Transverse colon (tissue), 4 donors: ENCODE measurements around the gene ELAVL2.

Experiments used
- CTCF ChIP-seq, 5 experiments: fragments of 200-600 bp in 3 of 5; fragments of 450-650 bp in 2 of 5; sonication (generic) in 3 of 5; IDR thresholded peaks; 1 replicate in 2 of 5; 2 replicates in 3 of 5; pipeline ENCODE4 v1.5.1; 2016 to 2017; ENCODE audit warnings: antibody characterized with exemption in 5 of 5, inconsistent platforms in 3 of 5, mild to moderate bottlenecking in 2 of 5, moderate library complexity in 1 of 5
- POLR2A ChIP-seq: fragments of 450-650 bp; IDR thresholded peaks from one replicate; pipeline ENCODE4 v1.6.1; 2016; ENCODE audit warnings: antibody characterized with exemption, mild to moderate bottlenecking, moderate library complexity
- POLR2AphosphoS5 ChIP-seq, 3 donors: sonication (generic); formaldehyde crosslinking; IDR thresholded peaks; one replicate each; pipeline ENCODE4 v1.6.1; 2016; ENCODE audit warnings: antibody characterized with exemption in 3 of 3

- TF ChIP-seq CTCF (IDR thresholded peaks at IDR 0.05) = no peak
- no peak for TF ChIP-seq POLR2A
- TF ChIP-seq POLR2AphosphoS5 (IDR thresholded peaks at IDR 0.05) = no peak
Observed at GRCh38 chr9:23841304-23841703, 15.3 kb upstream of the ELAVL2 start.
